Neural progenitor cell (in vitro differentiated cells): ENCODE results near the gene MYADM.

Experiments
- EZH2 ChIP-seq: fragments of 200-600 bp; sonication (generic); IDR thresholded peaks from 2 replicates; pipeline ENCODE4 v1.6.1; 2017; ENCODE audit warnings: antibody characterized with exemption, mild to moderate bottlenecking, moderate library complexity
- TF ChIP-seq, protein P1 (sequence below): fragments of 200-600 bp; sonication (generic); IDR thresholded peaks from 2 replicates; pipeline ENCODE4 v1.5.1; 2017; ENCODE audit warnings: antibody characterized with exemption, mild to moderate bottlenecking

DNA sequence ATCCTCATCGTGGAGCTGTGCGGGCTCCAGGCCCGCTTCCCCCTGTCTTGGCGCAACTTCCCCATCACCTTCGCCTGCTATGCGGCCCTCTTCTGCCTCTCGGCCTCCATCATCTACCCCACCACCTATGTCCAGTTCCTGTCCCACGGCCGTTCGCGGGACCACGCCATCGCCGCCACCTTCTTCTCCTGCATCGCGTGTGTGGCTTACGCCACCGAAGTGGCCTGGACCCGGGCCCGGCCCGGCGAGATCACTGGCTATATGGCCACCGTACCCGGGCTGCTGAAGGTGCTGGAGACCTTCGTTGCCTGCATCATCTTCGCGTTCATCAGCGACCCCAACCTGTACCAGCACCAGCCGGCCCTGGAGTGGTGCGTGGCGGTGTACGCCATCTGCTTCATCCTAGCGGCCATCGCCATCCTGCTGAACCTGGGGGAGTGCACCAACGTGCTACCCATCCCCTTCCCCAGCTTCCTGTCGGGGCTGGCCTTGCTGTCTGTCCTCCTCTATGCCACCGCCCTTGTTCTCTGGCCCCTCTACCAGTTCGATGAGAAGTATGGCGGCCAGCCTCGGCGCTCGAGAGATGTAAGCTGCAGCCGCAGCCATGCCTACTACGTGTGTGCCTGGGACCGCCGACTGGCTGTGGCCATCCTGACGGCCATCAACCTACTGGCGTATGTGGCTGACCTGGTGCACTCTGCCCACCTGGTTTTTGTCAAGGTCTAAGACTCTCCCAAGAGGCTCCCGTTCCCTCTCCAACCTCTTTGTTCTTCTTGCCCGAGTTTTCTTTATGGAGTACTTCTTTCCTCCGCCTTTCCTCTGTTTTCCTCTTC is 6.3 kb downstream of the MYADM start:
- no peak for TF ChIP-seq EZH2
- TF ChIP-seq, protein P1, sequence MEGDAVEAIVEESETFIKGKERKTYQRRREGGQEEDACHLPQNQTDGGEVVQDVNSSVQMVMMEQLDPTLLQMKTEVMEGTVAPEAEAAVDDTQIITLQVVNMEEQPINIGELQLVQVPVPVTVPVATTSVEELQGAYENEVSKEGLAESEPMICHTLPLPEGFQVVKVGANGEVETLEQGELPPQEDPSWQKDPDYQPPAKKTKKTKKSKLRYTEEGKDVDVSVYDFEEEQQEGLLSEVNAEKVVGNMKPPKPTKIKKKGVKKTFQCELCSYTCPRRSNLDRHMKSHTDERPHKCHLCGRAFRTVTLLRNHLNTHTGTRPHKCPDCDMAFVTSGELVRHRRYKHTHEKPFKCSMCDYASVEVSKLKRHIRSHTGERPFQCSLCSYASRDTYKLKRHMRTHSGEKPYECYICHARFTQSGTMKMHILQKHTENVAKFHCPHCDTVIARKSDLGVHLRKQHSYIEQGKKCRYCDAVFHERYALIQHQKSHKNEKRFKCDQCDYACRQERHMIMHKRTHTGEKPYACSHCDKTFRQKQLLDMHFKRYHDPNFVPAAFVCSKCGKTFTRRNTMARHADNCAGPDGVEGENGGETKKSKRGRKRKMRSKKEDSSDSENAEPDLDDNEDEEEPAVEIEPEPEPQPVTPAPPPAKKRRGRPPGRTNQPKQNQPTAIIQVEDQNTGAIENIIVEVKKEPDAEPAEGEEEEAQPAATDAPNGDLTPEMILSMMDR = no peak
